PFSK-1 (cell line): ENCODE results near the gene NCOA6.

Experiments
- FOXP2 ChIP-seq: optimal IDR thresholded peaks from 2 replicates; pipeline ENCODE3; 2011; ENCODE audit warnings: borderline replicate concordance, control low read depth, inconsistent platforms; ENCODE audit not compliant: insufficient read depth; ENCODE audit errors: extremely low read length, extremely low read depth
- POLR2AphosphoS5 ChIP-seq: IDR thresholded peaks from 2 replicates; pipeline ENCODE4 v1.6.1; 2012; ENCODE audit warnings: low read depth, mild to moderate bottlenecking, control low read depth, low read length, moderate library complexity
- SIN3A ChIP-seq: IDR thresholded peaks from 2 replicates; pipeline ENCODE4 v1.6.1; 2012; ENCODE audit warnings: mild to moderate bottlenecking, low read length, moderate library complexity, borderline replicate concordance; ENCODE audit not compliant: insufficient read depth
- TAF1 ChIP-seq: IDR thresholded peaks from 2 replicates; pipeline ENCODE4 v1.6.1; 2012; ENCODE audit warnings: low read length, control low read depth, borderline replicate concordance; ENCODE audit not compliant: insufficient read depth
- TF ChIP-seq, protein P1 (sequence below), 2 experiments: IDR thresholded peaks; 2 replicates each; pipeline versions ENCODE4 v1.6.1 to v1.8.0; 2011 to 2012; ENCODE audit warnings: low read depth in 2 of 2, low read length in 2 of 2, control low read depth in 1 of 2, inconsistent platforms in 1 of 2, mild to moderate bottlenecking in 1 of 2, moderate library complexity in 1 of 2; ENCODE audit not compliant: insufficient read depth in 1 of 2

DNA sequence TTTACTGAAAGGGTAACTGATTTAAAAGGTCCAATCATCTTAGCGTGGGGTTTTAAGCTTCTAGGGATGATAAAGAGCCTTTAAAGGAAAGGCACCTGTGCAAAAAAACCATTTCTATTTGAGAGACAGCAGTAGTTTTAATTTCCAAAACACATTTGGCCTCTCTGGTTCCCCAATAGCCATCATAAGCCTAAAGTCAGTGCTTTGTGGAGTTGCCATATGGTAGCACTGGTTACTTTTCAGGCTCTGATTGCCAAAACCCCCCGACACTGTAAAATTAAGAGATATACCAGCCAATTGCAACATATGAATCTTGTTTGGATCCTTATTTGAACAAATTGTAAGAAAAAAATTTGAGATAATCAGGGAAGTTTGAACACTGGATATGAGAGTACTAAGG is 76.7 kb downstream of the NCOA6 start:
- TF ChIP-seq TAF1 (no peak), POLR2AphosphoS5 (no peak), SIN3A (no peak), FOXP2 (no peak)
- TF ChIP-seq, protein P1, sequence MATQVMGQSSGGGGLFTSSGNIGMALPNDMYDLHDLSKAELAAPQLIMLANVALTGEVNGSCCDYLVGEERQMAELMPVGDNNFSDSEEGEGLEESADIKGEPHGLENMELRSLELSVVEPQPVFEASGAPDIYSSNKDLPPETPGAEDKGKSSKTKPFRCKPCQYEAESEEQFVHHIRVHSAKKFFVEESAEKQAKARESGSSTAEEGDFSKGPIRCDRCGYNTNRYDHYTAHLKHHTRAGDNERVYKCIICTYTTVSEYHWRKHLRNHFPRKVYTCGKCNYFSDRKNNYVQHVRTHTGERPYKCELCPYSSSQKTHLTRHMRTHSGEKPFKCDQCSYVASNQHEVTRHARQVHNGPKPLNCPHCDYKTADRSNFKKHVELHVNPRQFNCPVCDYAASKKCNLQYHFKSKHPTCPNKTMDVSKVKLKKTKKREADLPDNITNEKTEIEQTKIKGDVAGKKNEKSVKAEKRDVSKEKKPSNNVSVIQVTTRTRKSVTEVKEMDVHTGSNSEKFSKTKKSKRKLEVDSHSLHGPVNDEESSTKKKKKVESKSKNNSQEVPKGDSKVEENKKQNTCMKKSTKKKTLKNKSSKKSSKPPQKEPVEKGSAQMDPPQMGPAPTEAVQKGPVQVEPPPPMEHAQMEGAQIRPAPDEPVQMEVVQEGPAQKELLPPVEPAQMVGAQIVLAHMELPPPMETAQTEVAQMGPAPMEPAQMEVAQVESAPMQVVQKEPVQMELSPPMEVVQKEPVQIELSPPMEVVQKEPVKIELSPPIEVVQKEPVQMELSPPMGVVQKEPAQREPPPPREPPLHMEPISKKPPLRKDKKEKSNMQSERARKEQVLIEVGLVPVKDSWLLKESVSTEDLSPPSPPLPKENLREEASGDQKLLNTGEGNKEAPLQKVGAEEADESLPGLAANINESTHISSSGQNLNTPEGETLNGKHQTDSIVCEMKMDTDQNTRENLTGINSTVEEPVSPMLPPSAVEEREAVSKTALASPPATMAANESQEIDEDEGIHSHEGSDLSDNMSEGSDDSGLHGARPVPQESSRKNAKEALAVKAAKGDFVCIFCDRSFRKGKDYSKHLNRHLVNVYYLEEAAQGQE (IDR thresholded peaks at IDR 0.05; ENCODE audit: insufficient read depth in 1 of 2, low read depth in 2 of 2, low read length in 2 of 2): no peak
